ENCODE data around the gene PICK1. TPM values are rescaled to one million over a fixed set of nuclear protein-coding genes. Genes with fewer than 3 reads are reported as not detected.

PICK1 gene
- total and polyA plus RNA-seq, 2 donors from 2014 or later, result 28.4 to 43.4 TPM

GRCh38 chr22:38107692-38108515 lies 50.7 kb downstream of the PICK1 start:
- TF ChIP-seq CTCF (IDR thresholded peaks at IDR 0.05; ENCODE audit: borderline replicate concordance, extremely low read depth, insufficient read depth), result no peak
- DNase-seq, result peak in 2 of 5 donors; percentile 52 to 80
- intact Hi-C loops (cut with DNase I), result no loop called here
- Histone ChIP-seq H3K4me3 (ENCODE audit: low read length in 3 of 3) (no peak overlapping the region), H3K27me3 (ENCODE audit: control insufficient read depth, insufficient read depth, low read length) (no peaks in the 10 kb centered on the region), H3K4me1 (ENCODE audit: control insufficient read depth in 2 of 3, insufficient read depth in 2 of 3, low read depth in 1 of 3, low read length in 3 of 3) (peaks cover 0 to 10% (median 8%) of the 10 kb centered on the region in 3 donors), H3K9me3 (ENCODE audit: control insufficient read depth in 2 of 3, insufficient read depth in 1 of 3, low read length in 3 of 3) (no peaks in the 10 kb centered on the region), H3K36me3 (ENCODE audit: control insufficient read depth in 2 of 3, insufficient read depth in 3 of 3, low read length in 3 of 3) (no peaks in the 10 kb centered on the region), H3K27ac (ENCODE audit: low read depth in 2 of 2, low read length in 2 of 2) (no peak overlapping the region), H3K9ac (ENCODE audit: low read length in 3 of 3) (no peak overlapping the region)
- no peak for FAIRE-seq

- H3K9ac ChIP-seq (ENCODE audit: low read length in 3 of 3), result no peak overlapping the region
- no peak overlapping the region for H3K27ac ChIP-seq (ENCODE audit: low read depth in 2 of 2, low read length in 2 of 2)
- H3K4me1 ChIP-seq (ENCODE audit: control insufficient read depth in 2 of 3, insufficient read depth in 2 of 3, low read depth in 1 of 3, low read length in 3 of 3), result peaks cover 0 to 10% (median 8%) of the 10 kb centered on the region in 3 donors
- no peaks in the 10 kb centered on the region for H3K36me3 ChIP-seq (ENCODE audit: control insufficient read depth in 2 of 3, insufficient read depth in 3 of 3, low read length in 3 of 3)
- no peak overlapping the region for H3K4me3 ChIP-seq (ENCODE audit: low read length in 3 of 3)
- intact Hi-C loops (cut with DNase I), result no loop called here
- no peaks in the 10 kb centered on the region for H3K27me3 ChIP-seq (ENCODE audit: control insufficient read depth, insufficient read depth, low read length)
- TF ChIP-seq CTCF (IDR thresholded peaks at IDR 0.05; ENCODE audit: borderline replicate concordance, extremely low read depth, insufficient read depth), result no peak
- H3K9me3 ChIP-seq (ENCODE audit: control insufficient read depth in 2 of 3, insufficient read depth in 1 of 3, low read length in 3 of 3), result no peaks in the 10 kb centered on the region
- FAIRE-seq, result no peak
- peak in 2 of 5 donors; percentile 45 to 49 for DNase-seq
Measured at GRCh38 chr22:38108561-38109319, 51.5 kb downstream of the PICK1 start.

- no peak for FAIRE-seq
Measured at GRCh38 chr22:38109371-38110001, 52.3 kb downstream of the PICK1 start.

More at GRCh38 chr22:38109371-38110001, 52.3 kb downstream of the PICK1 start:
- Histone ChIP-seq H3K9me3 (ENCODE audit: control insufficient read depth in 2 of 3, insufficient read depth in 1 of 3, low read length in 3 of 3) (no peaks in the 10 kb centered on the region), H3K27ac (ENCODE audit: low read depth in 2 of 2, low read length in 2 of 2) (no peak overlapping the region), H3K4me1 (ENCODE audit: control insufficient read depth in 2 of 3, insufficient read depth in 2 of 3, low read depth in 1 of 3, low read length in 3 of 3) (peaks cover 0 to 11% (median 8%) of the 10 kb centered on the region in 3 donors), H3K9ac (ENCODE audit: low read length in 3 of 3) (no peak overlapping the region), H3K27me3 (ENCODE audit: control insufficient read depth, insufficient read depth, low read length) (no peaks in the 10 kb centered on the region), H3K4me3 (ENCODE audit: low read length in 3 of 3) (peak overlapping the region in 1 of 3 donors; percentile 64), H3K36me3 (ENCODE audit: control insufficient read depth in 2 of 3, insufficient read depth in 3 of 3, low read length in 3 of 3) (no peaks in the 10 kb centered on the region)
- TF ChIP-seq CTCF (IDR thresholded peaks at IDR 0.05; ENCODE audit: borderline replicate concordance, extremely low read depth, insufficient read depth), result no peak
- intact Hi-C loops (cut with DNase I), result no loop called here
- peak; percentile 57 to 80 (median 75) for DNase-seq
